Colonic mucosa (tissue), 4 donors: ENCODE results near the gene DYNC1I2. TPM values are rescaled to one million over a fixed set of nuclear protein-coding genes. Genes with fewer than 3 reads are reported as not detected.

Experiments
- DNase-seq: peaks from one replicate; pipeline ENCODE4 v3.0.0-alpha.2; 2020
- H3K27ac ChIP-seq: fragments of 200-600 bp; one replicate; pipeline ENCODE4 v1.8.0; 2021
- H3K27me3 ChIP-seq: fragments of 200-600 bp; one replicate; pipeline ENCODE4 v1.8.0; 2021
- H3K36me3 ChIP-seq: fragments of 200-600 bp; one replicate; pipeline ENCODE4 v1.8.0; 2021
- H3K4me1 ChIP-seq: fragments of 200-600 bp; one replicate; pipeline ENCODE4 v1.8.0; 2021; ENCODE audit warnings: mild to moderate bottlenecking
- H3K4me3 ChIP-seq: fragments of 200-600 bp; one replicate; pipeline ENCODE4 v1.8.0; 2021
- H3K9ac ChIP-seq, 2 donors: one replicate each; pipeline ENCODE4 v1.7.0; 2013; ENCODE audit warnings: control low read depth in 2 of 2, low read depth in 2 of 2, low read length in 2 of 2
- H3K9me3 ChIP-seq: fragments of 200-600 bp; one replicate; pipeline ENCODE4 v1.8.0; 2021
- intact Hi-C: fragments of 100-400 bp; cut with DNase I; formaldehyde crosslinking; loops from one replicate; pipeline ENCODE4 v1.14.1; 2022
- total RNA-seq, 2 donors: library from RNA; stranded (reverse); fragmentation: NEBNext Ultra II Directional in 1 of 2; extraction: Animal tissue kit (Norgen Biotek cat#: 25700) in 1 of 2; gene quantifications; one replicate each; pipeline ENCODE4 v1.2.1, GENCODE V29; 2021
- TF ChIP-seq, protein P1 (sequence below): fragments of 200-600 bp; IDR thresholded peaks from one replicate; pipeline ENCODE4 v1.8.0; 2022; ENCODE audit warnings: antibody characterized with exemption, mild to moderate bottlenecking
- donor health status: healthy.
- donor health status: DM: no; HTN: no; CAD: no.
- donor health status: DM: no; HTN: no; CAD: no.

The DYNC1I2 gene
- total RNA-seq, 2 donors from 2014 or later: 88.3 to 107 TPM

DNA sequence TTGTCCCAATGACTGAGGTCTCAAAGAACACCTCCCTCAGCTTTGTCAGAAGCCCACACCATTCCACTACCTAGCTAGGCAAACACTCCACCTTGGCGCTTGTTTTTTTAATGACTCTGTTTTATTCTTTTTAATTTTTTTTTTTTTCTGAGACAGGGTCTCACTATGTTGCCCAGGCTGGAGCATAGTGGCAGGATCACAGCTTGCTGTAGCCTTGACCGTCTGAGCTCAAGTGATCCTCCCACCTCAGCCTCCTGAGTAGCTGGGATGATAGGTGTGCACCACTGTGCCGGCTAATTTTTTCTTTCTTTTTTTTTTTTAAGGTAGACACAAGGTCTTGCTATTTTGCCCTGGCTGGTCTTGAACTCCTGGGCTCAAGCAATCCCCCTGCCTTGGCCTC lies 104.9 kb downstream of the DYNC1I2 start:
- H3K27me3 ChIP-seq: no peaks in the 10 kb centered on the region
- H3K9ac ChIP-seq: no peak overlapping the region
- H3K9me3 ChIP-seq: no peaks in the 10 kb centered on the region
- H3K36me3 ChIP-seq: no peaks in the 10 kb centered on the region
- no peaks in the 10 kb centered on the region for H3K4me1 ChIP-seq
- intact Hi-C loops: no loop called here
- TF ChIP-seq, protein P1, sequence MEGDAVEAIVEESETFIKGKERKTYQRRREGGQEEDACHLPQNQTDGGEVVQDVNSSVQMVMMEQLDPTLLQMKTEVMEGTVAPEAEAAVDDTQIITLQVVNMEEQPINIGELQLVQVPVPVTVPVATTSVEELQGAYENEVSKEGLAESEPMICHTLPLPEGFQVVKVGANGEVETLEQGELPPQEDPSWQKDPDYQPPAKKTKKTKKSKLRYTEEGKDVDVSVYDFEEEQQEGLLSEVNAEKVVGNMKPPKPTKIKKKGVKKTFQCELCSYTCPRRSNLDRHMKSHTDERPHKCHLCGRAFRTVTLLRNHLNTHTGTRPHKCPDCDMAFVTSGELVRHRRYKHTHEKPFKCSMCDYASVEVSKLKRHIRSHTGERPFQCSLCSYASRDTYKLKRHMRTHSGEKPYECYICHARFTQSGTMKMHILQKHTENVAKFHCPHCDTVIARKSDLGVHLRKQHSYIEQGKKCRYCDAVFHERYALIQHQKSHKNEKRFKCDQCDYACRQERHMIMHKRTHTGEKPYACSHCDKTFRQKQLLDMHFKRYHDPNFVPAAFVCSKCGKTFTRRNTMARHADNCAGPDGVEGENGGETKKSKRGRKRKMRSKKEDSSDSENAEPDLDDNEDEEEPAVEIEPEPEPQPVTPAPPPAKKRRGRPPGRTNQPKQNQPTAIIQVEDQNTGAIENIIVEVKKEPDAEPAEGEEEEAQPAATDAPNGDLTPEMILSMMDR: no peak
- H3K27ac ChIP-seq: no peak overlapping the region
- H3K4me3 ChIP-seq: no peak overlapping the region
- no peak for DNase-seq

DNA sequence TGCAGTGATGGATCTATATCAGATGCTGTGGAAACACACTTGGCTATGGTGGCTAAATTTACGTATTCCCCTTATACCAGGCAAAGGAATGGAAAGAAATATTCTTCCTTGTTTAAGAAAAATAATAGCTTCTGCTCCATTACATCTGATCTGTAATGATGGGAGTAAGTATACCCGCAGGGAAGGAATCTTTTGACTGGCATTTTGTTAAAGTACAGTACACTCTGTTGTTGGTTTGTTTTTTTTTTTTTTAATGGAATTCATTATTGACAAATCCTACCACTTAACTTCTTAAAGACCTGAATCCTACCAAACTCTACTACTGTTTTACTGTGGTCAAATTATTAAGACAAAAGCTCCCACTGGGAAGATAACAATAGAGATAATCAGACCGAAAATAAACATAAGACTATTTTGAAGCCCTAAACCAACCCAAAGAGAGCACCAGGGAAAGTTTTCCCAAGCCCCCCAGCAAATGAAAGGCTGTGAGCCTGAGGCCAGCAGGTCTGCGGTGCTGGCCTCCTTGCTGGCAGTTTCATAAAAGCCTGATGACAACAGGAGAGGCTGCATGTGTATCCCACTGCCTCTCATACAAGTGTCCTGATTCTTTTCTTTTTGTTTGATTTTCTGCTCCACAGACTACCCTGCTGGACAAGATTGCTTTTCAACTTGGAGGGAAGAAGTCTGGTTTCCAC lies 105.8 kb downstream of the DYNC1I2 start:
- Histone ChIP-seq H3K27me3 (no peaks in the 10 kb centered on the region), H3K4me1 (no peaks in the 10 kb centered on the region), H3K36me3 (no peaks in the 10 kb centered on the region), H3K27ac (no peak overlapping the region), H3K4me3 (no peak overlapping the region), H3K9ac (no peak overlapping the region), H3K9me3 (no peaks in the 10 kb centered on the region)
- DNase-seq: no peak
- intact Hi-C loops: no loop called here
- TF ChIP-seq, protein P1: no peak

DNA sequence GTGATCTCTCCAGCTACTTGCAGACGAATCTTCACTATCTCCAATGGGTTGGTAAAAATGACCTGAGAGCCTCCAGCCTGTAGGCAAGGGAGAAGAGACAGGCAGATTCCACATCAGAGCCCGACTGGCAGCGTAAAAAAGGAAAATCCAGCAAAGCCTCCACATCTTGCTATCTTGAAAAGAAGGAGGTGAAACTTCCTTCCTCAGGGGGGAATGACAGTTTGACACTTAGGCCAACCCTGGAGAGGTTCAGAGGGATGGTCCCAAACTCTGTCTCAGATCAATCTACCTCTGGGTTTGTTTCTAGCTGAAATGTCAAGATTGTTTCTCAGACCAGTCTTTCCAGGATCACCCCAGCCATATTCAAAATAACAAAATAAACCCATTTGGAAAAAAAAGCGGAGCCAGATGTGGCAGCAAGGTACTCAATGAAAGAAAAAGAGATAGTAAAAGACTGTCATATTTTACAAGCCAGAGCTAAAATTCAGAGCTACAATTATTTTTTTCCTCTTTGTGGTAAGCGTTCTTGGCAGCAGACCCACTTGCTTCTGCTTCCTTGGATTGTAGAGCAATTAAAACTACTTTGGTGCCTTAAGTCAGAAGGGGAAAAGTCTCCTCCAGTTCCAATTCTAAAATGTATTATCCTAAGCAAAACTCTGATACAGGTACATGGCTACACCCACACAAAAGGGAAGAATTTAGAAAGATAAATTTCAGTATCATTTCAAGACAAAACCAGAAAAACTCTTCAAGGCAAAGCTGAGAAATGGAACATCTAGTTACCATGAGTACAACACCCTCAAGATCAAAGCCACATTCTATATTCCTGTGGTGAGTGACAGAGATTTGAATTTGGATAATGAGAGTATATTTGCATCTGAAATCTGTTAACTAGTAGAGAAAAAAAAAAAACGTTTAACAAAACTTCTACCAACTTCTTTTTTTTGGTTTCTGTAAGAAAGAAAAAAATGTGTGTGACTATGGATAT lies 106.7 kb downstream of the DYNC1I2 start:
- no peak for DNase-seq
- intact Hi-C loops: no loop called here
- no peaks in the 10 kb centered on the region for H3K36me3 ChIP-seq

DNA sequence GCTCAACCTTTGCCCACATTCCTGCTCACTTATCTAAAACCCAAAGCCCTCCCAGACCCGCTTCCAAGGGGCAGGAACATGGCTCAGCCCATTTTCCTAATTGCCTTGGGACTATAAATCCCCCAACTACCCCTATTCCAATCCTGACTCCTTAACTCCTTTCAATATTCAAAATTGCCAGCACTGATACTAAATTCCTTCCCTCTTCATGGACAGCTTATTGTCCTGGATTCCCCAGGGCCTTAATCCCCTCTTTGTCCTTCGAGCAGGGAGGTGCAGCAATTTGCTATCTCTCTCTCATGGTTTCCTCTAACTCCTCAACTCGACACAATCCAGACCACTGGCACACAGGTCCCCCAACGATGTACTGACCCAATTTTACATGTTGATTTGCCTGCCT lies 107.6 kb downstream of the DYNC1I2 start:
- Histone ChIP-seq H3K9ac (no peak overlapping the region), H3K9me3 (no peaks in the 10 kb centered on the region), H3K36me3 (no peaks in the 10 kb centered on the region), H3K27ac (no peak overlapping the region), H3K4me1 (no peaks in the 10 kb centered on the region), H3K27me3 (no peaks in the 10 kb centered on the region), H3K4me3 (no peak overlapping the region)
- TF ChIP-seq, protein P1: no peak
- intact Hi-C loops: no loop called here
- DNase-seq: no peak

More for the DNA sequence above, 106.7 kb downstream of the DYNC1I2 start:
- TF ChIP-seq, protein P1: no peak
- Histone ChIP-seq H3K27me3 (no peaks in the 10 kb centered on the region), H3K4me1 (no peaks in the 10 kb centered on the region), H3K9me3 (no peaks in the 10 kb centered on the region), H3K27ac (no peak overlapping the region), H3K9ac (no peak overlapping the region), H3K4me3 (no peak overlapping the region)

Other genes with a start within 250 kb of the DYNC1I2 start
- gene CYBRD1, start 165.0 kb upstream of the DYNC1I2 start, total RNA-seq: 10 to 100 TPM; 12.4 to 35.6 TPM
- 10 to 100 TPM; 12.3 to 17.9 TPM for gene SLC25A12, start 206.8 kb downstream of the DYNC1I2 start, total RNA-seq
- 10 to 100 TPM; 31.8 to 50.7 TPM for gene HAT1, start 235.0 kb downstream of the DYNC1I2 start, total RNA-seq